ENCODE measurements around the gene PTPN23. TPM values are rescaled to one million over a fixed set of nuclear protein-coding genes. Genes with fewer than 3 reads are reported as not detected.

The PTPN23 gene
- total and polyA plus RNA-seq, 10 of the 15 experiments (the other 5 are each of a cell fraction or from before 2014, with no cell fraction given) = 0.44 to 28.6 (median 4.4) TPM

DNA sequence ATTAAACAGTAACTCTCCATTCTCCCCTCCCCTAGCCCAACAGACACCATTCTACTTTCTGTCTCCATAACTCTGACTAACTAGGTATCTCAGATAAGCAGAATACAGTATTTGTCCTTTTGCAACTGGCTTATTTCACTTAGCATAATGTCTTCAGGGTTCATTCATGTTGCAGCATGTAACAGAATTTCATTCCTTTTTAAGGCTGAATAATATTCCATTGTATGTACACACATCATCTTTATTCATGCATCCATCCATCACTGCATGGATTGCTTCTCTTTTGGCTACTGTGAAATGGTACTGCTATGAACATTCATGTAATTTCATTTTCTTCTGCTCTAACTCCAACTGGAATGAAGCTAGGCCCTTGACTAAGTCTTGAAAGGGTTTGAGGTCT lies 2.0 kb upstream of the PTPN23 start (continued):
- TF ChIP-seq, protein P1, sequence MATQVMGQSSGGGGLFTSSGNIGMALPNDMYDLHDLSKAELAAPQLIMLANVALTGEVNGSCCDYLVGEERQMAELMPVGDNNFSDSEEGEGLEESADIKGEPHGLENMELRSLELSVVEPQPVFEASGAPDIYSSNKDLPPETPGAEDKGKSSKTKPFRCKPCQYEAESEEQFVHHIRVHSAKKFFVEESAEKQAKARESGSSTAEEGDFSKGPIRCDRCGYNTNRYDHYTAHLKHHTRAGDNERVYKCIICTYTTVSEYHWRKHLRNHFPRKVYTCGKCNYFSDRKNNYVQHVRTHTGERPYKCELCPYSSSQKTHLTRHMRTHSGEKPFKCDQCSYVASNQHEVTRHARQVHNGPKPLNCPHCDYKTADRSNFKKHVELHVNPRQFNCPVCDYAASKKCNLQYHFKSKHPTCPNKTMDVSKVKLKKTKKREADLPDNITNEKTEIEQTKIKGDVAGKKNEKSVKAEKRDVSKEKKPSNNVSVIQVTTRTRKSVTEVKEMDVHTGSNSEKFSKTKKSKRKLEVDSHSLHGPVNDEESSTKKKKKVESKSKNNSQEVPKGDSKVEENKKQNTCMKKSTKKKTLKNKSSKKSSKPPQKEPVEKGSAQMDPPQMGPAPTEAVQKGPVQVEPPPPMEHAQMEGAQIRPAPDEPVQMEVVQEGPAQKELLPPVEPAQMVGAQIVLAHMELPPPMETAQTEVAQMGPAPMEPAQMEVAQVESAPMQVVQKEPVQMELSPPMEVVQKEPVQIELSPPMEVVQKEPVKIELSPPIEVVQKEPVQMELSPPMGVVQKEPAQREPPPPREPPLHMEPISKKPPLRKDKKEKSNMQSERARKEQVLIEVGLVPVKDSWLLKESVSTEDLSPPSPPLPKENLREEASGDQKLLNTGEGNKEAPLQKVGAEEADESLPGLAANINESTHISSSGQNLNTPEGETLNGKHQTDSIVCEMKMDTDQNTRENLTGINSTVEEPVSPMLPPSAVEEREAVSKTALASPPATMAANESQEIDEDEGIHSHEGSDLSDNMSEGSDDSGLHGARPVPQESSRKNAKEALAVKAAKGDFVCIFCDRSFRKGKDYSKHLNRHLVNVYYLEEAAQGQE (IDR thresholded peaks at IDR 0.05; ENCODE audit: low read depth, low read length) = no peak
- TF ChIP-seq RUNX3 (IDR thresholded peaks at IDR 0.05; ENCODE audit: low read length) = no peak
- TF ChIP-seq, protein P2, sequence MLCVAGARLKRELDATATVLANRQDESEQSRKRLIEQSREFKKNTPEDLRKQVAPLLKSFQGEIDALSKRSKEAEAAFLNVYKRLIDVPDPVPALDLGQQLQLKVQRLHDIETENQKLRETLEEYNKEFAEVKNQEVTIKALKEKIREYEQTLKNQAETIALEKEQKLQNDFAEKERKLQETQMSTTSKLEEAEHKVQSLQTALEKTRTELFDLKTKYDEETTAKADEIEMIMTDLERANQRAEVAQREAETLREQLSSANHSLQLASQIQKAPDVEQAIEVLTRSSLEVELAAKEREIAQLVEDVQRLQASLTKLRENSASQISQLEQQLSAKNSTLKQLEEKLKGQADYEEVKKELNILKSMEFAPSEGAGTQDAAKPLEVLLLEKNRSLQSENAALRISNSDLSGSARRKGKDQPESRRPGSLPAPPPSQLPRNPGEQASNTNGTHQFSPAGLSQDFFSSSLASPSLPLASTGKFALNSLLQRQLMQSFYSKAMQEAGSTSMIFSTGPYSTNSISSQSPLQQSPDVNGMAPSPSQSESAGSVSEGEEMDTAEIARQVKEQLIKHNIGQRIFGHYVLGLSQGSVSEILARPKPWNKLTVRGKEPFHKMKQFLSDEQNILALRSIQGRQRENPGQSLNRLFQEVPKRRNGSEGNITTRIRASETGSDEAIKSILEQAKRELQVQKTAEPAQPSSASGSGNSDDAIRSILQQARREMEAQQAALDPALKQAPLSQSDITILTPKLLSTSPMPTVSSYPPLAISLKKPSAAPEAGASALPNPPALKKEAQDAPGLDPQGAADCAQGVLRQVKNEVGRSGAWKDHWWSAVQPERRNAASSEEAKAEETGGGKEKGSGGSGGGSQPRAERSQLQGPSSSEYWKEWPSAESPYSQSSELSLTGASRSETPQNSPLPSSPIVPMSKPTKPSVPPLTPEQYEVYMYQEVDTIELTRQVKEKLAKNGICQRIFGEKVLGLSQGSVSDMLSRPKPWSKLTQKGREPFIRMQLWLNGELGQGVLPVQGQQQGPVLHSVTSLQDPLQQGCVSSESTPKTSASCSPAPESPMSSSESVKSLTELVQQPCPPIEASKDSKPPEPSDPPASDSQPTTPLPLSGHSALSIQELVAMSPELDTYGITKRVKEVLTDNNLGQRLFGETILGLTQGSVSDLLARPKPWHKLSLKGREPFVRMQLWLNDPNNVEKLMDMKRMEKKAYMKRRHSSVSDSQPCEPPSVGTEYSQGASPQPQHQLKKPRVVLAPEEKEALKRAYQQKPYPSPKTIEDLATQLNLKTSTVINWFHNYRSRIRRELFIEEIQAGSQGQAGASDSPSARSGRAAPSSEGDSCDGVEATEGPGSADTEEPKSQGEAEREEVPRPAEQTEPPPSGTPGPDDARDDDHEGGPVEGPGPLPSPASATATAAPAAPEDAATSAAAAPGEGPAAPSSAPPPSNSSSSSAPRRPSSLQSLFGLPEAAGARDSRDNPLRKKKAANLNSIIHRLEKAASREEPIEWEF (IDR thresholded peaks at IDR 0.05; ENCODE audit: insufficient replicate concordance, low read depth, low read length) = no peak
- TF ChIP-seq, protein P3, sequence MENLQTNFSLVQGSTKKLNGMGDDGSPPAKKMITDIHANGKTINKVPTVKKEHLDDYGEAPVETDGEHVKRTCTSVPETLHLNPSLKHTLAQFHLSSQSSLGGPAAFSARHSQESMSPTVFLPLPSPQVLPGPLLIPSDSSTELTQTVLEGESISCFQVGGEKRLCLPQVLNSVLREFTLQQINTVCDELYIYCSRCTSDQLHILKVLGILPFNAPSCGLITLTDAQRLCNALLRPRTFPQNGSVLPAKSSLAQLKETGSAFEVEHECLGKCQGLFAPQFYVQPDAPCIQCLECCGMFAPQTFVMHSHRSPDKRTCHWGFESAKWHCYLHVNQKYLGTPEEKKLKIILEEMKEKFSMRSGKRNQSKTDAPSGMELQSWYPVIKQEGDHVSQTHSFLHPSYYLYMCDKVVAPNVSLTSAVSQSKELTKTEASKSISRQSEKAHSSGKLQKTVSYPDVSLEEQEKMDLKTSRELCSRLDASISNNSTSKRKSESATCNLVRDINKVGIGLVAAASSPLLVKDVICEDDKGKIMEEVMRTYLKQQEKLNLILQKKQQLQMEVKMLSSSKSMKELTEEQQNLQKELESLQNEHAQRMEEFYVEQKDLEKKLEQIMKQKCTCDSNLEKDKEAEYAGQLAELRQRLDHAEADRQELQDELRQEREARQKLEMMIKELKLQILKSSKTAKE (IDR thresholded peaks at IDR 0.05; ENCODE audit: low read depth, poor library complexity, severe bottlenecking) = no peak
- TF ChIP-seq NR2F1 (conservative IDR thresholded peaks at IDR 0.05) = no peak
- no peak for TF ChIP-seq CBX5 (IDR thresholded peaks at IDR 0.05; ENCODE audit: low read depth)
- TF ChIP-seq, protein P4, sequence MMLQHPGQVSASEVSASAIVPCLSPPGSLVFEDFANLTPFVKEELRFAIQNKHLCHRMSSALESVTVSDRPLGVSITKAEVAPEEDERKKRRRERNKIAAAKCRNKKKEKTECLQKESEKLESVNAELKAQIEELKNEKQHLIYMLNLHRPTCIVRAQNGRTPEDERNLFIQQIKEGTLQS (IDR thresholded peaks at IDR 0.05; ENCODE audit: borderline replicate concordance, extremely low read depth, low read depth, low read length) = no peak
